Gastroesophageal sphincter (tissue), 4 donors: Measurements from ENCODE around the gene KCTD2. TPM values are rescaled to one million over a fixed set of nuclear protein-coding genes. Genes with fewer than 3 reads are reported as not detected.
"Not testable (repeated sequence)": the region's sequence is repeated elsewhere in the genome, so short reads cannot be mapped to it uniquely, and the experiment has no call there.

Experiments used
- ATAC-seq: fragments of 150-250 bp; one replicate; pipeline ENCODE4 v1.9.1; 2016; ENCODE audit warnings: mild to moderate bottlenecking, moderate library complexity
- H3K27ac ChIP-seq, 4 donors: fragments of 200-600 bp; sonication (generic) in 3 of 4; 1 replicate in 3 of 4; 2 replicates in 1 of 4; pipeline ENCODE4 v1.5.1; 2016 to 2019
- H3K27me3 ChIP-seq: fragments of 200-600 bp; sonication (generic); one replicate; pipeline ENCODE4 v1.5.1; 2019
- H3K36me3 ChIP-seq, 2 donors: fragments of 200-600 bp; sonication (generic); one replicate each; pipeline ENCODE4 v1.5.1; 2019; ENCODE audit warnings: control low read depth in 1 of 2
- H3K4me1 ChIP-seq, 3 donors: fragments of 200-600 bp; sonication (generic); 1 replicate in 2 of 3; 2 replicates in 1 of 3; pipeline ENCODE4 v1.5.1; 2016 to 2019; ENCODE audit warnings: control low read depth in 2 of 3
- H3K4me3 ChIP-seq, 2 donors: fragments of 200-600 bp; sonication (generic); one replicate each; pipeline ENCODE4 v1.5.1; 2019; ENCODE audit warnings: mild to moderate bottlenecking in 1 of 2, moderate library complexity in 1 of 2
- H3K9me3 ChIP-seq, 3 donors: fragments of 200-600 bp; sonication (generic); one replicate each; pipeline ENCODE4 v1.5.1; 2017 to 2019; ENCODE audit warnings: control low read depth in 2 of 3
- CTCF ChIP-seq, 4 experiments: fragments of 200-600 bp in 2 of 4; fragments of 450-650 bp in 2 of 4; sonication (generic) in 1 of 4; IDR thresholded peaks; one replicate each; pipeline ENCODE4 v1.5.1; 2017 to 2019; ENCODE audit warnings: antibody characterized with exemption in 4 of 4, mild to moderate bottlenecking in 2 of 4, moderate library complexity in 2 of 4
- EP300 ChIP-seq: sonication (generic); formaldehyde crosslinking; IDR thresholded peaks from one replicate; pipeline ENCODE4 v1.6.1; 2017; ENCODE audit warnings: antibody characterized with exemption, mild to moderate bottlenecking
- POLR2A ChIP-seq, 2 donors: fragments of 450-650 bp; IDR thresholded peaks; one replicate each; pipeline ENCODE4 v1.6.1; 2017; ENCODE audit warnings: antibody characterized with exemption in 2 of 2, mild to moderate bottlenecking in 2 of 2, moderate library complexity in 1 of 2
- POLR2AphosphoS5 ChIP-seq: sonication (generic); formaldehyde crosslinking; IDR thresholded peaks from one replicate; pipeline ENCODE4 v1.6.1; 2017; ENCODE audit warnings: antibody characterized with exemption
- WGBS, 2 donors: methylation state at CpG; one replicate each; pipeline ENCODE4 v1.1.5; 2018; ENCODE audit warnings: low coverage in 1 of 2; 5-methylcytosine and 5-hydroxymethylcytosine counted together
- total RNA-seq, 4 donors: library from RNA; depleted of rRNA; stranded (reverse); fragments of >200 nt; gene quantifications; one replicate each; pipeline ENCODE4 v1.1.0, GENCODE V29; 2016

Gene KCTD2
- total RNA-seq, 4 donors from 2014 or later: 27.1 to 39.7 (median 28.8) TPM

DNA sequence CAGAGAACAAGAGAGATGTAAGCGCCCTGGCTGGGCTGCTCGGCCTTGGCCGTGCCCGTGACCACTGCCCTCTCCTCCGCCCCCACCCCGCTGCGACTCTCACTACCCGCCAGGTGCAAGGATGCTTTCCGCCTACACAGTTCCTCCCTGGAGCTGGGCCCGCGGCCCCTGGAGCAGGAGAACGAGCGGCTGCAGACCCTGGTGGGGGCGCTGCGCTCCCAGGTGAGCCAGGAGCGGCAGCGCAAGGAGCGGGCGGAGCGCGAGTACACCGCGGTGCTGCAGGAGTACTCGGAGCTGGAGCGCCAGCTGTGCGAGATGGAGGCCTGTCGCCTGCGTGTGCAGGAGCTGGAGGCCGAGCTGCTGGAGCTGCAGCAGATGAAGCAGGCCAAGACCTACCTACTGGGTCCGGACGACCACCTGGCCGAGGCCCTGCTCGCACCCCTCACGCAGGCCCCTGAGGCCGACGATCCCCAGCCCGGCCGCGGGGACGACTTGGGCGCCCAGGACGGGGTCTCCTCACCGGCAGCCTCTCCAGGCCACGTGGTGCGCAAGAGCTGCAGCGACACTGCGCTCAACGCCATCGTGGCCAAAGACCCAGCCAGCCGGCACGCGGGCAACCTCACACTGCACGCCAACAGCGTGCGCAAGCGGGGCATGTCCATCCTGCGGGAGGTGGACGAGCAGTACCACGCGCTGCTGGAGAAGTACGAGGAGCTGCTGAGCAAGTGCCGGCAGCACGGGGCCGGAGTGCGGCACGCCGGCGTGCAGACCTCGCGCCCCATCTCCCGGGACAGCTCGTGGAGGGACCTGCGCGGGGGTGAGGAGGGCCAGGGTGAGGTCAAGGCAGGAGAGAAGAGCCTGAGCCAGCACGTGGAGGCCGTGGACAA lies 43.7 kb upstream of the KCTD2 start:
- 76 to 80% methylated on average over 3 to 10 of the region's 76 CpGs for WGBS, 2 donors

GRCh38 chr17:75003957-75004355 lies 43.1 kb upstream of the KCTD2 start:
- Histone ChIP-seq H3K27me3 (no peaks in the 10 kb centered on the region), H3K4me3 (no peak overlapping the region), H3K9me3 (no peaks in the 10 kb centered on the region), H3K4me1 (no peaks in the 10 kb centered on the region), H3K27ac (no peak overlapping the region), H3K36me3 (peaks cover 0 to 71% of the 10 kb centered on the region in 2 donors)
- TF ChIP-seq EP300 (no peak), POLR2A (IDR thresholded peaks at IDR 0.05) (no peak), POLR2AphosphoS5 (no peak), CTCF (IDR thresholded peaks at IDR 0.05) (no peak)
- 89 to 100% methylated on average over 1 to 7 of the region's 19 CpGs for WGBS, 2 donors
- ATAC-seq: no peak

More for the DNA sequence above, 43.7 kb upstream of the KCTD2 start:
- H3K4me1 ChIP-seq: no peaks in the 10 kb centered on the region
- H3K9me3 ChIP-seq: no peaks in the 10 kb centered on the region
- ATAC-seq: no peak
- no peaks in the 10 kb centered on the region for H3K27me3 ChIP-seq
- no peak overlapping the region for H3K27ac ChIP-seq
- no peak overlapping the region for H3K4me3 ChIP-seq
- H3K36me3 ChIP-seq: peaks cover 0 to 71% of the 10 kb centered on the region in 2 donors
- TF ChIP-seq CTCF (IDR thresholded peaks at IDR 0.05) (no peak), POLR2A (IDR thresholded peaks at IDR 0.05) (no peak), EP300 (no peak), POLR2AphosphoS5 (no peak)

- ATAC-seq: no peak
- TF ChIP-seq EP300: no peak
- no peak for TF ChIP-seq CTCF (IDR thresholded peaks at IDR 0.05)
- TF ChIP-seq POLR2A (IDR thresholded peaks at IDR 0.05): no peak
- no peak for TF ChIP-seq POLR2AphosphoS5
- H3K27ac ChIP-seq: no peak overlapping the region
- H3K27me3 ChIP-seq: no peaks in the 10 kb centered on the region
- no peak overlapping the region for H3K4me3 ChIP-seq
- 100% methylated on average over 1 of the region's 3 CpGs; no CpG with 5 or more reads in 1 of the 2 donors for WGBS, 2 donors
- H3K9me3 ChIP-seq: no peaks in the 10 kb centered on the region
- H3K4me1 ChIP-seq: no peaks in the 10 kb centered on the region
- peaks cover 0 to 66% of the 10 kb centered on the region in 2 donors for H3K36me3 ChIP-seq
Measured at GRCh38 chr17:75004371-75004770, 42.7 kb upstream of the KCTD2 start.

- Histone ChIP-seq H3K27ac (no peak overlapping the region), H3K4me1 (no peaks in the 10 kb centered on the region), H3K36me3 (peaks cover 0 to 57% of the 10 kb centered on the region in 2 donors), H3K9me3 (no peaks in the 10 kb centered on the region), H3K4me3 (no peak overlapping the region), H3K27me3 (no peaks in the 10 kb centered on the region)
- no peak for TF ChIP-seq POLR2A (IDR thresholded peaks at IDR 0.05)
- TF ChIP-seq POLR2AphosphoS5: no peak
- no peak for TF ChIP-seq EP300
- WGBS, 2 donors: 83 to 93% methylated on average over 3 of the region's 8 CpGs
- ATAC-seq: no peak
Measured at GRCh38 chr17:75005291-75005690, 41.7 kb upstream of the KCTD2 start.

GRCh38 chr17:75006084-75006483 lies 40.9 kb upstream of the KCTD2 start:
- 100% methylated on average over 1 to 3 of the region's 6 CpGs for WGBS, 2 donors
- not testable (repeated sequence) for H3K27ac ChIP-seq, ATAC-seq, H3K4me1 ChIP-seq, H3K27me3 ChIP-seq, H3K9me3 ChIP-seq, H3K4me3 ChIP-seq
- H3K36me3 ChIP-seq: peaks cover 0 to 49% of the 10 kb centered on the region in 2 donors

- Histone ChIP-seq H3K4me3 (no peak overlapping the region), H3K4me1 (peaks cover 0 to 11% (median 8%) of the 10 kb centered on the region in 3 donors), H3K36me3 (peaks cover 0 to 44% of the 10 kb centered on the region in 2 donors), H3K27me3 (no peaks in the 10 kb centered on the region), H3K27ac (no peak overlapping the region), H3K9me3 (no peaks in the 10 kb centered on the region)
- 91 to 95% methylated on average over 5 of the region's 5 CpGs for WGBS, 2 donors
- TF ChIP-seq CTCF (IDR thresholded peaks at IDR 0.05) (no peak), POLR2AphosphoS5 (no peak), EP300 (no peak), POLR2A (IDR thresholded peaks at IDR 0.05) (no peak)
- ATAC-seq: no peak
Measured at GRCh38 chr17:75006653-75007052, 40.4 kb upstream of the KCTD2 start.
